SK-N-SH (cell line): ENCODE measurements around the gene CEP19. TPM values are rescaled to one million over a fixed set of nuclear protein-coding genes. Genes with fewer than 3 reads are reported as not detected.

Source experiments
- CTCF ChIA-PET: fragments of 300-600, 350-600 bp; formaldehyde crosslinking; extraction: SDS; loops from one replicate; lab custom pipeline; 2021; lab: Yijun Ruan, JAX
- POLR2A ChIA-PET: fragments of 350-600 bp; sonication (Branson Sonifier 250); formaldehyde crosslinking; extraction: SDS; loops from one replicate; lab custom pipeline; 2020; ENCODE audit warnings: antibody characterized with exemption, inconsistent platforms; lab: Yijun Ruan, JAX
- DNase-seq: peaks from one replicate; pipeline ENCODE4 v3.0.0; 2012
- H2AFZ ChIP-seq: fragments of 200-600 bp; sonication (generic); 2 replicates; pipeline ENCODE4 v1.8.1; 2016; ENCODE audit warnings: antibody characterized with exemption, mild to moderate bottlenecking, low read depth
- H3F3A ChIP-seq: fragments of 200-600 bp; sonication (generic); replicated peaks from 2 replicates; pipeline ENCODE3; 2016; ENCODE audit warnings: antibody characterized with exemption, mild to moderate bottlenecking; ENCODE audit not compliant: insufficient read depth
- H3K27ac ChIP-seq, 2 experiments: fragments of 200-500 bp in 1 of 2; fragments of 200-600 bp in 1 of 2; sonication (Bioruptor generic) in 1 of 2; sonication (generic), shearing (Covaris generic) in 1 of 2; 2 replicates each; pipeline versions ENCODE4 v1.5.1 to v1.6.1; 2014 to 2016; ENCODE audit warnings: low read depth in 2 of 2, inconsistent platforms in 1 of 2, low read length in 1 of 2, mild to moderate bottlenecking in 1 of 2, mixed read lengths in 1 of 2
- H3K27me3 ChIP-seq: fragments of 200-600 bp; sonication (generic), shearing (Covaris generic); 2 replicates; pipeline ENCODE4 v1.6.1; 2016; ENCODE audit warnings: mixed run types; ENCODE audit not compliant: insufficient read depth
- H3K36me3 ChIP-seq, 2 experiments: fragments of 200-500 bp in 1 of 2; fragments of 200-600 bp in 1 of 2; sonication (Bioruptor generic) in 1 of 2; sonication (generic) in 1 of 2; replicated peaks in 1 of 2; 2 replicates each; pipeline versions ENCODE3 to v1.5.1; 2014 to 2016; ENCODE audit warnings: low read length in 1 of 2, mild to moderate bottlenecking in 1 of 2; ENCODE audit not compliant: insufficient read depth in 2 of 2, control insufficient read depth in 1 of 2
- H3K4me1 ChIP-seq, 2 experiments: fragments of 200-500 bp in 1 of 2; fragments of 200-600 bp in 1 of 2; sonication (Bioruptor generic) in 1 of 2; sonication (generic), shearing (Covaris generic) in 1 of 2; 2 replicates each; pipeline versions ENCODE4 v1.5.1 to v1.6.1; 2014 to 2016; ENCODE audit warnings: low read depth in 1 of 2, low read length in 1 of 2, mixed run types in 1 of 2; ENCODE audit not compliant: insufficient read depth in 2 of 2, control insufficient read depth in 1 of 2
- H3K4me2 ChIP-seq: fragments of 200-600 bp; sonication (generic), shearing (Covaris generic); 2 replicates; pipeline ENCODE4 v1.6.1; 2017; ENCODE audit warnings: mixed run types
- H3K4me3 ChIP-seq, 2 experiments: fragments of 200-500 bp in 1 of 2; fragments of 200-600 bp in 1 of 2; sonication (Bioruptor generic) in 1 of 2; sonication (generic), shearing (Covaris generic) in 1 of 2; 2 replicates each; pipeline versions ENCODE4 v1.5.1 to v1.8.1; 2014 to 2016; ENCODE audit warnings: low read depth in 2 of 2, inconsistent platforms in 1 of 2, low read length in 1 of 2, mild to moderate bottlenecking in 1 of 2, mixed read lengths in 1 of 2, moderate library complexity in 1 of 2
- H3K79me2 ChIP-seq: fragments of 200-600 bp; sonication (generic); 2 replicates; pipeline ENCODE4 v1.8.1; 2017; ENCODE audit warnings: mild to moderate bottlenecking; ENCODE audit not compliant: insufficient read depth
- H3K9ac ChIP-seq: fragments of 200-600 bp; sonication (generic); 2 replicates; pipeline ENCODE4 v1.6.1; 2017; ENCODE audit warnings: mixed run types
- H3K9me2 ChIP-seq: fragments of 200-600 bp; sonication (generic); 2 replicates; pipeline ENCODE4 v1.6.1; 2017; ENCODE audit warnings: mixed run types
- H3K9me3 ChIP-seq: fragments of 200-600 bp; sonication (generic); 2 replicates; pipeline ENCODE4 v1.6.1; 2017; ENCODE audit warnings: mixed run types, mild to moderate bottlenecking, moderate library complexity
- H4K20me1 ChIP-seq: fragments of 200-600 bp; sonication (generic); 2 replicates; pipeline ENCODE4 v1.6.1; 2017; ENCODE audit warnings: mild to moderate bottlenecking, mixed run types; ENCODE audit not compliant: insufficient read depth
- CHD2 ChIP-seq: fragments of 150-350 bp; IDR thresholded peaks from 2 replicates; pipeline ENCODE4 v1.6.1; 2018; ENCODE audit warnings: low read length; ENCODE audit not compliant: partially characterized antibody
- CTCF ChIP-seq: fragments of 200-600 bp; sonication (generic); IDR thresholded peaks from 2 replicates; pipeline ENCODE4 v1.6.1; 2017; ENCODE audit warnings: antibody characterized with exemption, mild to moderate bottlenecking, moderate library complexity
- EZH2phosphoT487 ChIP-seq: fragments of 200-600 bp; sonication (generic); IDR thresholded peaks from 2 replicates; pipeline ENCODE4 v1.6.1; 2017; ENCODE audit warnings: low read depth, mixed run types, mild to moderate bottlenecking, antibody characterized with exemption, moderate library complexity, borderline replicate concordance
- FOSL2 ChIP-seq: IDR thresholded peaks from 2 replicates; pipeline ENCODE4 v1.4.0; 2012; ENCODE audit warnings: low read depth, mild to moderate bottlenecking, moderate library complexity, borderline replicate concordance
- FOXJ3 ChIP-seq: sonication (generic); formaldehyde crosslinking; IDR thresholded peaks from 2 replicates; pipeline ENCODE4 v1.5.1; 2020; ENCODE audit warnings: mild to moderate bottlenecking, missing genetic modification reagents
- FOXM1 ChIP-seq: IDR thresholded peaks from 2 replicates; pipeline ENCODE4 v1.4.0; 2012; ENCODE audit warnings: low read depth, mild to moderate bottlenecking
- GATA2 ChIP-seq: sonication (generic); formaldehyde crosslinking; IDR thresholded peaks from 2 replicates; pipeline ENCODE4 v1.5.0; 2020; ENCODE audit warnings: mild to moderate bottlenecking, missing genetic modification reagents
- MEF2A ChIP-seq: IDR thresholded peaks from 2 replicates; pipeline ENCODE4 v1.4.0; 2012; ENCODE audit warnings: low read depth, borderline replicate concordance
- MXI1 ChIP-seq: IDR thresholded peaks from 2 replicates; pipeline ENCODE4 v1.6.1; 2012; ENCODE audit warnings: mild to moderate bottlenecking, low read depth, low read length, improper control_type of control experiment
- NFIC ChIP-seq: IDR thresholded peaks from 2 replicates; pipeline ENCODE4 v1.4.0; 2012; ENCODE audit warnings: borderline replicate concordance
- NRF1 ChIP-seq: IDR thresholded peaks from 2 replicates; pipeline ENCODE4 v1.6.1; 2012; ENCODE audit warnings: low read depth, mild to moderate bottlenecking, low read length
- PBX3 ChIP-seq: IDR thresholded peaks from 2 replicates; pipeline ENCODE4; 2012
- POLR2AphosphoS5 ChIP-seq: IDR thresholded peaks from 2 replicates; pipeline ENCODE4 v1.6.1; 2012; ENCODE audit warnings: low read depth, low read length
- RCOR1 ChIP-seq: fragments of 150-350 bp; IDR thresholded peaks from 2 replicates; pipeline ENCODE4 v1.6.1; 2017; ENCODE audit warnings: antibody characterized with exemption, low read length
- SMC3 ChIP-seq: IDR thresholded peaks from 2 replicates; pipeline ENCODE4 v1.6.1; 2012; ENCODE audit warnings: low read depth, low read length, improper control_type of control experiment
- TAF1 ChIP-seq: IDR thresholded peaks from 2 replicates; pipeline ENCODE4 v1.6.1; 2012; ENCODE audit warnings: low read depth, mild to moderate bottlenecking, low read length, moderate library complexity, borderline replicate concordance
- TEAD4 ChIP-seq: IDR thresholded peaks from 2 replicates; pipeline ENCODE4 v1.4.0; 2012; ENCODE audit warnings: mild to moderate bottlenecking, borderline replicate concordance; ENCODE audit not compliant: insufficient read depth
- YY1 ChIP-seq: IDR thresholded peaks from 2 replicates; pipeline ENCODE4 v1.4.0; 2012; ENCODE audit warnings: low read depth, mild to moderate bottlenecking
- ZBTB33 ChIP-seq: IDR thresholded peaks from 2 replicates; pipeline ENCODE4 v1.4.0; 2012; ENCODE audit warnings: low read depth, borderline replicate concordance
- WGBS: methylation state at CpG from one replicate; pipeline ENCODE4 v1.1.6; 2017; ENCODE audit warnings: low lambda C conversion rate; 5-methylcytosine and 5-hydroxymethylcytosine counted together
- polyA plus RNA-seq, 3 experiments: library from polyadenylated mRNA; depleted of rRNA; stranded (reverse); fragments of >200 nt; gene quantifications; 2 replicates each; pipeline ENCODE4 v1.2.3, GENCODE V29; 2012

CEP19 gene
- polyA plus RNA-seq, 1 of the 3 experiments (the other 2 are of a cell fraction) = 2.6 TPM

DNA sequence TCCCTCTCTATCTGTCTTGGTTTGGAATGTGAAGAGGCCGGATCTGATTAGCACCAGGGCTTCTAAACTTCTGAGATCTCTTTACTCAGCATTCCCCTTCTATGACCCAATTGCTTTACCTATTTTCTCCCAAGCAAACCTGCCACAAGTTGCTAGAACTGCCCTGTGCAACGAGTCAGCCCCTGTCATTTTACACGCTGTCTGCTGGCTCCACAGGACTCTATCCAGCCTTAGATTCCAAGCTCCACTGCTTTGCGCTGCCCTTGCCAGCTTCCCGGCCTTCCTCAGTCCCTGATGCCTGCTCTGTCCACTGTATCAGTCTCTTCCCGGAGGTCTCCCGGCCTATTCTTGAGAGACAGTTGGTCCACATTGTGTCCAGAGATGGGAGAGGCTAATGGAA lies 12.3 kb downstream of the CEP19 start (continued):
- TF ChIP-seq TAF1 = no peak
- TF ChIP-seq POLR2AphosphoS5 = no peak
- TF ChIP-seq NRF1 = no peak
- TF ChIP-seq MXI1 = no peak
- no peak for TF ChIP-seq YY1
- TF ChIP-seq, all 33 proteins: peak for 0

- Histone ChIP-seq H3K79me2 (no peaks in the 10 kb centered on the region), H3K27me3 (no peaks in the 10 kb centered on the region), H3F3A (no peaks in the 10 kb centered on the region), H3K4me3 (no peak overlapping the region), H3K4me2 (no peak overlapping the region), H2AFZ (no peak overlapping the region), H3K36me3 (no peaks in the 10 kb centered on the region), H4K20me1 (no peaks in the 10 kb centered on the region), H3K27ac (no peak overlapping the region), H3K9me2 (no peaks in the 10 kb centered on the region), H3K4me1 (no peaks in the 10 kb centered on the region), H3K9me3 (no peaks in the 10 kb centered on the region), H3K9ac (no peak overlapping the region)
- CTCF ChIA-PET = interaction anchor here (2.9 kb wide), 1 partner anchor 12 kb away, joined by 15 read pairs; no protein-coding TSS in a partner anchor
- POLR2A ChIA-PET = no interaction called here
- DNase-seq = no peak
- TF ChIP-seq ZBTB33 (no peak), NRF1 (no peak), PBX3 (no peak), SMC3 (no peak), FOXJ3 (no peak), YY1 (no peak), MEF2A (no peak), FOXM1 (no peak), CHD2 (no peak), GATA2 (no peak)
- WGBS = 89% methylated on average over 5 of the region's 5 CpGs
Measured at GRCh38 chr3:196697270-196697669, 14.8 kb downstream of the CEP19 start.

- no peak overlapping the region for H3K9ac ChIP-seq
- no peaks in the 10 kb centered on the region for H3K79me2 ChIP-seq
- no peak overlapping the region for H3K27ac ChIP-seq
- ChIA-PET CTCF (interaction anchor here (1.3 to 2.9 kb wide), 4 partner anchors 11 to 172 kb away, joined by 3 to 15 read pairs (median 3); no protein-coding TSS in a partner anchor), POLR2A (no interaction called here)
- H3K36me3 ChIP-seq = no peaks in the 10 kb centered on the region
- H4K20me1 ChIP-seq = no peaks in the 10 kb centered on the region
- H3K27me3 ChIP-seq = no peaks in the 10 kb centered on the region
- no peaks in the 10 kb centered on the region for H3K4me1 ChIP-seq
- no peaks in the 10 kb centered on the region for H3F3A ChIP-seq
- DNase-seq = no peak
- H2AFZ ChIP-seq = no peak overlapping the region
- no peak overlapping the region for H3K4me2 ChIP-seq
- WGBS = 96% methylated on average over 5 of the region's 5 CpGs
- H3K9me3 ChIP-seq = no peaks in the 10 kb centered on the region
- no peaks in the 10 kb centered on the region for H3K9me2 ChIP-seq
- no peak overlapping the region for H3K4me3 ChIP-seq
- TF ChIP-seq SMC3 (no peak), FOXJ3 (no peak), TEAD4 (no peak), YY1 (no peak), MEF2A (no peak), GATA2 (no peak), EZH2phosphoT487 (no peak), CTCF (no peak), PBX3 (no peak), NFIC (no peak), FOSL2 (no peak), RCOR1 (no peak)
Measured at GRCh38 chr3:196695849-196696226, 16.2 kb downstream of the CEP19 start.
